HTERT RPE-1 (cell line): ENCODE results near the gene ZFHX3.

ENCODE experiments used
- in situ Hi-C: fragments of 300-500 bp; cut with MboI; formaldehyde crosslinking; loops from 4 replicates; pipeline ENCODE4 v1.14.3; 2020; ENCODE audit warnings: low sequenced_read_pairs

The ZFHX3 gene

DNA sequence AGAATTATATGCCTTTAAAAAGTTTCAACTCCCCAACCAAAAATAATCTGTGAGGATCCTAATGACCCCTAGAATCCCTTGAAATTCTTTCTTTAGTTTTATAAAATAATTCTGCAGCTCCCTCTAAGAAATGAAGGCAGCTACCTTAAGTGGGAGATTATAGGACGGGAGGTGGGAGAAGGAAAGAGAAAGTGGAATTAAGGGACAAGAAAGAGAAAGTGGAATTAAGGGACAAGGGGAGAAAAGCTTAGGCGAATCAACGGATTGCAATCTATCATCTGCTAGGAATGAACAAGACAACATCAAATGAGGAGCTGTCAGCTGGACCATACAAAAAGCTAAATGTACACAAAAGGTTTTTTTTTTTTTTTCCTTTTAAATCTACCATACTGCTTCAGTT, 262.0 kb downstream of the ZFHX3 start:
- in situ Hi-C loops = no loop called here

DNA sequence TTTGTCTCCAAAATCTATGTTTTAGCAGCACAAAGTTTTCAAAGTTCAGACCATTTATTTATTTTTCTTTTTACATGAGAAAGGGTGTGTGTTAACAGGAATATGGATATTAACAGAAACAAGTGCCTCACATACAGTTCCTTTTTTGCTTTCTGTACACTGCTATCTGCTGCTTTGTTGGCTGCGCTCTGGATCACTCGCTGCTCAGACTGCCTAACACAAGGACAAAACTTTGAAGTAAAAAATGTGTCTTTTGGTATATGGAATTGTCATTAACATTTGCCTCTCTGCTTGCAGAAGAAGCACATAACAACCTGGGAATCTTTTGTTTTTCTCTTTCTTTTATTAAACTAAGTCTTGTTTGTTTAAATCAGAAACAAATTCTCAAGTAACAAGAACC, 262.8 kb downstream of the ZFHX3 start:
- in situ Hi-C loops = no loop called here

DNA sequence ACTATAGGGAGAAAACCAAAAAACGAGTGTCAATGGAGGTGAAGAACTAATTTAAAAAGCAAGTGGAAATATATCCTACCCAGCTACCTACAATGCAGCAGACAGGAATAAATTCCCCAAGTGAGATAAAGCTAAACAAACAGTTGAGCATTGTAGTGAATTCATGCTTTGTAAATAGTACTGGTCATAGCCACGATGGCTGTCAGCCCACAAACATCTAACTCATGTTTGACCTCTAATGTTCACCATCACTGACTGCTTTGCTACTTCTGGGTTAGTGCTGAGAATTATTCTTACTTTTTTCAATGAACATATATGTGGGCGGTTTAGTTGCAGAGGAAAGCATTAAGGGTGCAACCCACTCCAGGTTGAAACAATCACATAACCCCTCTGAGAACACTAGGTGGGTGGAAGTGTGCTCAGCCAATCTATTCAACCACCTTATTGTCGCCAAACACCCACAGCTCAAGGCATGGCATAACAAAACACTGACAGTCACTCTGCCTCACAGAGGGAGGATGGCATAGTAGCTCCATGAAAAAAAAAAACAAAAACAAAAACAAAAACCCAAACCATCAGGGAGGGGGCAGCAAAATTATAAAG, 264.1 kb downstream of the ZFHX3 start:
- in situ Hi-C loops = no loop called here

DNA sequence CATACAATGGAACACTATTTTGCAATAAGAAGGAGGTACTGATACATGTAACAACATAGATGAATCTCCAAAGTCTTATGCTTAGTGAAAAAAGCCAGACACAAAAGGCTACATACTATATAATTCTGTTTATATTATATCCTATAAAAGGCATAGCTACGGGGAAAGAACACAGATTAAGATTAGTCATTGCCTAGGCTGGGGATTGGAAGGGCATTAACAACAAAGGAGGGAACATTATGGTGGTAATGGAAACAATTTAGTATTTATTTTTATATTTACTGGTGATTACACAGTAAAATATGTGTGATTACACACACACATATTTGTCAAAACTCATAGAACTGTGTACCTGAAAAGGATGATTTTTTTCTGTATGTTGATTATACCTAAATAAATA, 278.1 kb downstream of the ZFHX3 start:
- in situ Hi-C loops = no loop called here

DNA sequence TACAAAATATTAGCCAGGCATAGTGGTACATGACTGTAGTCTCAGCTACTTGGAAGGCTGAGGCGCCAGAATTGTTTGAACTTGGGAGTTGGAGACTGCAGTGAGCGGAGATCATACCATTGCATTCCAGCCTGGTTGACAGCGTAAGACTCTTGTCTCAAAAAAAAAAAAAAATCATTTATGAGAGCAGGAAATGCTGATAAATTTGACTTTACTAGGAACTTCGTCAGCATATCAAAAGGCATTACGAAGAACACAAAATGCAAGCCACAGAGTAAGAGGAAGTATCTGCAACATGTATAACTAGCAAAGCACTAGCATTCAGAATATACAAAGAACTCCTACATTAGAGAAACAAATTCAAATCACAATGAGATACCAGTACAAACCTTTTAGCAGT, 279.3 kb downstream of the ZFHX3 start:
- in situ Hi-C loops = no loop called here

DNA sequence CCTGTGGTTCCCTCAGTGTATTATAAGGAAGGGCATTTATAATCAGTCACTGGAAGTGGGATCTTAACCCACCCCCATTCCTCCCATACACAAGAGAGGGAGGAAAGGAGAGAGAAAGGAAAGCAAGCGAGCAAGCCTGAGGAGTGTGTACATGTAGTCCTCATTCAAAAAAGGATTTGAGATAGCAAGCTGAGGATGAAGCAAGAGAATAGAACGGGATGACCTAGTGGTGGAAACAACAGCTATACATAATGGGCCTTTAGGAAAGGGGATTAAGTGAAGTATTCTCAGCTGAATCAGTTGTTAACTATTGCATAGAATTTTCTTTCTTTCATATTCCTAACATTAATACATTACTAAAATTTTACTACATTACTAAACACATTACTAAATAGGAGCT, 281.4 kb downstream of the ZFHX3 start:
- in situ Hi-C loops = no loop called here

DNA sequence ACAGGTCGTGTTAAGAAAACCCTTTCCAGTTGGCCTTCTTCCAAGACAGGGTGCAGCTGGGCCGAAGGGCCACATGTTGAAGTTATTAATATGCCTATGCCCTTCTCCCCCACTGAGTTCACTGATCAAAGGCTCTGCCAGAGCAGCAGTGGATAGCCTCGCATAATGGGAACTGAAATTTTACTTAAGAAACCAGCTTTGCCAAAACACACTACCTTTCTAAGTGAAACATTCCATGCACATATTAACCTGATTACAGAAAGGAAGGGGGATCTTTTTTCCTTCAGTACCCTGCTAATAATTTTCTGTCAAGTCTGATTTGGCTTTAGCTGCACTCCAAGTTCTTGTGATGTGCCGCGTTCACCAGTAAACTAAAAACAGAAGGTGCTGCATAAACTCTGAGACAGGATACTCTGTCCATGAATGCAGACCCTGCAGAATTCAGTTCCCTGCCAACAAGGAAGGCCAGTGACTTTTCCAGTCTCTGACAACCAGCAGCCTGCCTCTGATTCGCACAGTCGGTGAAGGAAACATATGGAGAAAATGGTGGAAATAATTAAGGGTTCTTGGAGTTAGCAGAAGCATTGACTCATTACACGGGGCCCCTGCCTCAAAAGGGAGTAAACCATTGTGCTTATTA, 283.8 kb downstream of the ZFHX3 start:
- in situ Hi-C loops = no loop called here

DNA sequence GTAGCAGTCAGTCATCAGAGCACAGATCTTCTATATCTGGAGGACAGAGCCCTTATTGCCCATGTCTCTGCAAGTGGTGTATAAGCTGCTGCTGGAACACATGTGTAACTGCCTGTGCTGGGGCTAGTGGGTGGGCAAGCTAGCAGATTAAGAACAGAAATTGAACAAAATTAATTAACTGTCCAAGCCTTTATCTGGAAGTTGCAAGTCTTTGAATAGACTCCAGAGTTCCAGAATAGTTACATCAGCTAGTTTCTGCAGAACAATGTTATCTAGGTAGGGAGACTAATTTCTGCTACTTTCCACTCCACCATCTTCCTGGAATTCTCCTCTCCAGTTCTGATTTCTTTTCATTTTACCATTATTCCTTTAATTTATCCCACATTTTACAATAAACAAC, 287.3 kb downstream of the ZFHX3 start:
- in situ Hi-C loops = no loop called here

DNA sequence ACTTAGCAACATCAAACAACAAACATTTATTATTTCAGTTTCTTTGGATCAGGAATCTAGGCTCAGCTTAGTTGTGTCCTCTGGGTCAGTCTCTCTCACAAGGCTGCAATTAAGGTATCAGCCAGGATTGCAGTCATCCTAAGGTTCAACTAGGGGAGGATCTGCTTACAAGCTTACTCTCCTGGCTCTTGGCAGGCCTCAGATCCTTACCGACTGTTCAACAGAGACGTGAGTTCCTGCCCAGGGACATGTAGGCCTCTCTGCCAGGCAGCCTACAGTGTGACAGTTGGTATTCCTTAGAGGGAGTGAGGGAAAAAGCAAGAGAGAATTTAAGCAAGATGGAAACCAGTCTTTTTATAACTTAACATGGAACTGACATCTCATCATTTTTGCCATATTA, 294.0 kb downstream of the ZFHX3 start:
- in situ Hi-C loops = no loop called here

DNA sequence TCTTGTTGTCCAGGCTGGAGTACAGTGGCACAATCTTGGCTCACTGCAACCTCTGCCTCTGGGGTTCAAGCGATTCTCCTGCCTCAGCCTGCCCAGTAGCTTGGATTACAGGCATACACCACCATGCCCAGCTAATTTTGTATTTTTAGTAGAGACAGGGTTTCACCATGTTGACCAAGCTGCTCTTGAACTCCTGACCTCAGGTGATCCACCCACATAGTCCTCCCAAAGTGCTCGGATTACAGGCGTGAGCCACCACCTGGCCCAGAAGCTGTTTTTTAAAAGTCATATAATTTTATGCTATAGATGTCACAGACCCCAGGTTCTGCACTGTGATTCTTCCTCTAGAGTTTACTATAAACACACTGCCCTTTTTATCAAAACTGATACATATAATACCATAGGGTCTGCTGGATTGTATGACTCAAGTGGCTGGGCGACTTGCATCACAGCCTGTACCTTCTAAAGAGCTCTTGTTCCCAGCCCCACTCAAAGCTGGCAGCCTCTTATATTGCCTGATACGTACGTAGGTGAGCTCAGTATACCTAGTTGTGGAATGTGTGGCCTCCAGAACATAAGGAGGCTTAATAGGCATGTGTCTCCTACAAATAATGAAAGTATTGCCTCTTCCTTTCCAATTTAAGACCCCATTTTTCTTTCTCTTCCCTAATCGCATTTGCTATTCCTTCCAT, 295.8 kb downstream of the ZFHX3 start:
- in situ Hi-C loops = no loop called here

DNA sequence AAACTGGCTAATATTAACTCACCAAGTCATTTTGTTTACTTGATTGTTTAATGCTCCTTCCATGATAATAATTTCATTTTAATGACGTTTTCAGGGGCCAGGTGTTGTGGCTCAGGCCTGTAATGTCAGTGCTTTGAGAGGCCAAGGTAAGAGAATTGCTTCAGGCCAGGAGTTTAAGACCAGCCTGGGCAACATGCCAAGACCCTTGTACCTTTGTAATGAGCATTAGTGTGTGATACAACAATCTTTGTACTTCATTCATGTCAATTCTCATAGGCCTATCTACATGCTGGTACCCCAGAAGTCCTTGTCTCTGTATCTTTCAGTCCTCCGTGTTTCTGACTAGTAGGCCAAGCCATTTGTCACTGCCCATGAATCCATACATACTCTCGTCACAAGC, 296.9 kb downstream of the ZFHX3 start:
- in situ Hi-C loops = no loop called here

DNA sequence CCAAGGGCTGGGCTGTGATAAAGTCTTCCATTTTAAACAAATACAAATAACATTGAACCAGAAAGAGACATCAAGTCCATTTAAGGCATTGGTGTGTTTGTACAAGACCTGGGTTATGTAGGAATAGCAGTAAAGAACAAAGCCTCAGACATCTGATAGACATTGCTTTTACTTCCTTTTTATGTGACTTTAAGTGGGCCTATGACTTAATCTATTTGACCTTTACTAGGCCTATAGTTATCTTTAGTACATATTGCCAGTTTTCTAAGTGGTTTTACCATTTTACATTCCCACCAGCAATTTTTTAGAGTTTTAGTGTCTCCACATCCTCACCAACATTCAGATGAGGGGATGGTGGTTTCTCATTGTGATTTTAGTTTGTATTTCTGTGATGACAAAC, 298.8 kb downstream of the ZFHX3 start:
- in situ Hi-C loops = no loop called here

DNA sequence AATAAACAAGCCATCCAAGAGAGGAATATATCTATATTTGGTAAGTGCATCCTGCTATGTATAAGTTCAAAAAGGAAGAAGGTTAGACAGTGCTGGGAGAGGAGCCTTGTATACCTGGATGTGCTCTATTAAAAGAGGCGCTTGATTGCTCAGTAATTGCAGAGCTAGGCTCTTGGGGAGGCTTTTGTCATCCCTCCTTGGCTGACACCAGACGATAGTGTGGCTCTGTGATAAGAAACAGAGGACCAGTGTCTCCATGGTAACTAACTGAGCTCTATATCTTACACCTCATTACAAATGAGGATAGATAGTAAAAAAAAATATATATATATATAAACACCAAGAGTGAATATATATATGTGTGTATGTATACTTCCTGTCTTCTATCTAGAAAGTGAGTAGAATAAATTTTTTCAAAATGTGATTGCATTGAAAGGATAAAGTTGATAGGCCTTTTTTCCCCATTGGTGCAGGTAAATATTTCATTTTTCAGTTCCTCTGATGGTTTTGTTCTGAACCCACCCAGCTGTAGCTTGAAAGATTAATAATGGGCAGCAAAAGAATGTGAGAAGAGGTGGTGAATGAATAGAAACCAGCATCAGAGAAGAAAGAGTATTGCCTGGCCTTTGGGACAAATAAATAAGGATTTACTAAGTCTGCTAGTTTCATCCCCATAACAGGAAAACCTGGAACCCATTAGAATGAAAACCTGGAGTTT, 303.7 kb downstream of the ZFHX3 start:
- in situ Hi-C loops = no loop called here

DNA sequence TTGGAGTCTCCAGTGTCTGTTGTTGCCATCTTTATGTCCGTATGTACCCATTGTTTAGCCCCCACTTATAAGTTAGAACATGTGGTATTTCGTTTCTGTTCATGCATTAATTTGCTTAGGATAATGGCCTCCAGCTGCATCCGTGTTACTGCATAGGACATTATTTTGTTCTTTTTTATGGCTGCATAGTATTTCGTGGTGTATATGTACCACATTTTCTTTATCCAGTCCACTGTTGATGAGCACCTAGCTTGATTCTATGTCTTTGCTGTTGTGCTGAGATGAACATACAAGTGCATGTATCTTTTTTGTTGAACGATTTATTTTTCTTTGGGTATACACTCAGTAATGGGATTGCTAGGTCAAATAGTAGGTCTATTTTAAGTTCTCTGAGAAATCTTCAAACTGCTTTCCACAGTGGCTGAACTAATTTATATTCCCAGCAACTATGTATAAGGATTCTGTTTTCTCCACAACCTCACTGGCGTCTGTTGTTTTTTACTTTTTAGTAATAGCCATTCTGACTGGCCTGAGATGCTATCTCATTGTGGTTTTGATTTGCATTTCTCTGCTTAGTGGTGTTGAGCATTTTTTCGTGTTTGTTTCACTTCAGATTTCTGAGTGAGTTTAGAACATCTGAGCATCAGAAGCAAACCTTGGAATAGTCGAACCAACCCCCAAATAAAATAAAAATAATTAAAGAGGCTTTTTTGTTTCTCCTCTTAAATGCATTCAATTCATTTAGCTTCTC, 304.7 kb downstream of the ZFHX3 start:
- in situ Hi-C loops = no loop called here

DNA sequence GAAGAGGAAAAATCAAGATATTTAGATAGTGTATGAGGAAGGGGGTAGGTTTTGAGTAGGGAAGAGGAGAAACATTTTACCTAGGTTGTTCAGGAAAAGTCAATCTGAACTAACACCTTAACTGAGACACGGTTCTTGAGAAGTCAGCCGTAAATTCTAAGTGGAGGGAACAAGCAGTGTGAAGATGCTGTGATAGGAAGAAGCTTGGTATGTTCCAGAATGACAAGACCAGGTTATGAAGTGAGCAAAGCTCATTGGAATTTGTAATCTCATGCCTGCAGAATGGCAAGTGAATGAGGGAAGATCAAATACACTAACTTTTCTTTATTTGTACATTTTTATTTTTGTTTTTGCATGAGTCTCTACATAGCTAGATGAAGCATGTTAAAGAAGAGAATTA, 307.6 kb downstream of the ZFHX3 start:
- in situ Hi-C loops = no loop called here

DNA sequence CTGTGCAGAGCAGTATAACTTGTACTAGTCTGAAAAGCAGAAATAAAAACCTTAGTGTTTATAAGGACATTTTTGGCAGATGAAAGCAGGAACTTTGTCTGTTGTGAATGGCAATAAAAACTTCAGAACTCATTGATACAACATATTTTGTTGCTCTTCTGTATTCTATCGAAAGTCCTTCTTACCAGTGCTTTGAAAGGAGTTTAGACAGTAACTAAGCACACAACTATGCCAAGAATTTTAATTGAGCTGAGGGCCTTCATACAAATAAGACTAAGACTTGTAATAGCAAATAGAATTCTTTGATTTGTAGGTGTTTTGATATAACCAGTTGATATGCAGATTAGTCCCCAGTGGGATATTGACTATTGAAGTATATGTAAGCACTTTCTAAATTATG, 308.4 kb downstream of the ZFHX3 start:
- in situ Hi-C loops = no loop called here

DNA sequence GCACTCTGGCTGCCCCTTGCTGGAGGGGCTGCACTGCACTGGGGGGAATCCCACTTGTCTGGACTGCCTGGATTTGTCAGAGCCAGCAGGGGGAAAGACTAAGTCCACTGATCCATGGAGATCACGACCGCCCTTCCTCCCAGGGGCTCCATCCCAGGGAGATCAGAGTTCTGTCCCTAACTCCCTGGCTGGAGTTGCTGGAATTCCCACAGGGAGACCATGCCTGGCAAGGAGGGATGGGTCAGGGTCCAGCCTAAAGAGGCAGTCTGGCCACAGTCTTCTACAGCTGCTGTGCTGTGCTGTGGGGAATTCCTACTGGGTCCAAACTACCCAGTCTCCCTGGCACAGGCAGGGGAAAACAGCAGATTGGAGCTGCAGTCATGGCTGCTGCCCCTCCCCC, 311.9 kb downstream of the ZFHX3 start:
- in situ Hi-C loops = no loop called here
